GM21447 (cell line): ENCODE measurements around the gene PDZD2.
"Not testable (repeated sequence)": the region's sequence is repeated elsewhere in the genome, so short reads cannot be mapped to it uniquely, and the experiment has no call there.

Experiments used
- ATAC-seq: cut with Tn5 transposase; IDR thresholded peaks from one replicate; pipeline ENCODE4 v1.9.1; 2021; ENCODE audit not compliant: unreplicated experiment

PDZD2 gene

DNA sequence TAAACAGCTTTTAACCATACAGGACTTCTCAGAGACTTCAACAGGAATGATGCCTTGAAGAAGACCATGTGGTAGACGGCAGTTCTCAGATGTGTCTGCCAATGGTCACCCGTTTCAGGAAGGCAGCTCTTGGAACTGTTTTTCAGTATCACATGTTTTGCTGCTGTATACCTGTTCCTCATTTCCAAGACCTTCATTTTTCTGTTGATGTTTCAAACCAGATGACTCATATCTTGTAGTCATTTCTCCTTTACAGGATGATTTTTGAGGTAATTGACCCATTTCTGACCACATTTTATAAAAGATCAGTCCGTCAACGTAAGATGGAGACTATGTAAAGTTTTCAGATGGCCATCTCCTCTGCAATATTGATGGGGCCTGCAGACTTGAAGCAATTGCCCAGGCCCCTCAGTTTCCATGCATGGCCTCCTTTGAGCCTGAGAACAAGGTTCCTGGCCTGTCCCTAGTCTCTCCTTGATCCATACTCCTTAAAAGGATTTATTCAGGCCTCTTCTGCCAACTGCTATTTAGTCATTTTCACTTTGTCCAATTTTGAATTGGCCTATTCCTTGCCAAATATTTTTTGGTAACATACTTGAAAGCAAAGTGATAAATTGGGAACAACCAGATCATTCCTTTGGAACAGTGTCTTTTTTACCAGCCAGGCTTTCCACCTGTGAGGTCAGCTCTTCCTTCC, 128.6 kb downstream of the PDZD2 start:
- no peak for ATAC-seq

DNA sequence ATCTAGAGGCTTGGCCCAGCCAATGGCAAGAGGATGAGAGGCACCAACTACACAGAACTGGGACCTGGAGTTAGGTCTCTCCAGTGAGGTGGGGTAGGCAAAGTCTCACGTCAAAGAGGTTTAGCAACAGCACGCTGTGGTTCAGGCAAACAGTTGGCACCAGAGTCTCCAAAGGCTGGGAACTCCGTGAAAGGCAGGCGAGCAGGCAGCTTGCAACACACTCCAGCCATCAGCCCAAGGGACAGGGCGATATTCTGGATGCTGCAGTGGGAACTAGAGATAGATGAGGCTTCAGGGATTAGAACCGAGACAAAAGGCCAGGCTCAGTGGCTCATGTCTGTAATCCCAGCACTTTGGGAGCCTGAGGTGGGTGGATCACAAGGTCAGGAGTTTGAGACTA, 129.1 kb downstream of the PDZD2 start:
- ATAC-seq: no peak

DNA sequence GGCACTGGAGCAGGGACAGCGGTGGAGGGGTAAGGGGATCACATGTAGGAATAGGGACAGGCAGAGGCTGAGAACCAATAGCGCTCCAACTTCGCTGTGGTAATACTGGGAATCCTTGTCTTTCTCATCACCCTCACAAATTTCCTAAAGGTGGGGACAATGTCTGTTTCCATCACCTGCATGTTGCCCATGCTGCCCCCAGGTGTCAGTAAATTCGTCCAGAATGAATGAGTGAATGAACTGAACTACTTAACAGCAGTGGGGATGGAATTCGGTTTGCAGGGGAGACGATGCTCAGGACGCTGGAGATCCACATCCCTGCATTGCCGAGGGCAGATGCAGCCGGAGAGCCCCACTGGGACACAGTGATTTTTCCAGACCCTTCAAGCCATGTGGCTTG, 129.9 kb downstream of the PDZD2 start:
- ATAC-seq: no peak

DNA sequence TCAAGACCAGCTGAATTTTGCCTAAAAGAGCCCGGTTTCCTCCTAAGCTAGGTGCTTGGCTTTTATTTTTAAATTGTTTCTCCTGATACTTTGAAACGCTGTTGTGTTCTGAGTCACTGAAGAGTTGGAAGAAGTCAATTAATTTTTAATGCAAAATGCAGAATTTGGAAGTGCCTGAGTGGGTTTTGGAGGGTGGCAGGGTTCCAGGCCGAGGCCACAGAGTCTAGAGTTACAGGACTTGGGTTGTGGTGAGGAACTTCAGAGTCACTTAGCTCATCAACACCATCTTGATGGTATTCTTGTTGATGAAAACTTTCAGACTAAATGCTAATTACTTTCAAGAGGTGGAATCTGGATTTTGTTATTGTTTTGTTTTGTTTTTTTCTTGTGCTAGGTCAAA, 130.6 kb downstream of the PDZD2 start:
- ATAC-seq: no peak

- ATAC-seq: no peak
Measured at GRCh38 chr5:31770132-31770720, 131.3 kb downstream of the PDZD2 start.

DNA sequence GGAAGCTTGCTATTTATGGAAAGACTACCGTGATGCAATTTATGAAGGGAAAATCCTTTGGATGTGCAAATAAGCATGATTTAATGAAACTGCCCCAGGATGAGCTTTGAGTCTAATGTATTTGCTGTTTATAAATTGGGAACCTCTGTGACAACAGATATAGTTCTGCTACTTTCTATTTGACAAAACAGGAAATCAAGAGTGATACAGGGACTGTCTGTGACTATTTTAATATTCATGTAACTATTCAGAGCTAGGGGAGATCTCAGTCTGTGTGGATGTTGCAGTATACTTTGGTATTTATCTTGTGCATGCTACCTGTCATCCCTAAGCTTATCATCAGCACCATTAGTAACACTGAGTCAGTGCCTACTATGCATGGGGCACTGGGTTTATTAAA, 132.1 kb downstream of the PDZD2 start:
- peak; percentile 81 for ATAC-seq

- peak; percentile 19 for ATAC-seq
Measured at GRCh38 chr5:31771500-31771899, 132.6 kb downstream of the PDZD2 start.

- ATAC-seq: not testable (repeated sequence)
Measured at GRCh38 chr5:31776294-31776693, 137.4 kb downstream of the PDZD2 start.

DNA sequence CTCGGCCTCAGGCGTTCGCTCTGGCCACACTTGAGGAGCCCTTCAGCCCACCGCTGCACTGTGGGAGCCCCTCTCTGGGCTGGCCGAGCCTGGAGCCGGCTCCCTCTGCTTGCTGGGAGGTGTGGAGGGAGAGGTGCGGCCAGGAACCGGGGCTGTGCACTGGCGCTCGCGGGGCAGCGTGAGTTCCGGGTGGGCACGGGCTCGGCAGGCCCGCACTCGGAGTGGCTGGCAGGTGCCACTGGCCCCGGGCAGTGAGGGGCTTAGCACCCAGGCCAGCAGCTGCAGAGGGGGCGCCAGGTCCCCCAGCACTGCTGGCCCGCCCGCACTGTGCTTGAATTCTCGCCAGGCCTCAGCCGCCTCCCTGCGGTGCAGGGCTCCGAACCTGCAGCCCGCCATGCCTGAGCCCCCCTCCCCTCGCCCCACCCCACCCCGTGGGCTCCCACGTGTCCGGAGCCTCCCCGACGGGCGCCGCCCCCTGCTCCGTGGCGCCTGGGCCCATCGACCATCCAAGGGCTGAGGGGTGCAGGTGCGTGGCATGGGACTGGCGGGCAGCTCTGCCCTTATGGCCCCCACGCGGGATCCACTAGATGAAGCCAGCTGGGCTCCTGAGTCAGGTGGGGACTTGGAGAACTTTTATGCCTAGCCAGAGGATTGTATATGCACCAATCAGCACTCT, 138.2 kb downstream of the PDZD2 start:
- no peak for ATAC-seq

GRCh38 chr5:31781772-31782171, 142.8 kb downstream of the PDZD2 start:
- ATAC-seq: no peak

DNA sequence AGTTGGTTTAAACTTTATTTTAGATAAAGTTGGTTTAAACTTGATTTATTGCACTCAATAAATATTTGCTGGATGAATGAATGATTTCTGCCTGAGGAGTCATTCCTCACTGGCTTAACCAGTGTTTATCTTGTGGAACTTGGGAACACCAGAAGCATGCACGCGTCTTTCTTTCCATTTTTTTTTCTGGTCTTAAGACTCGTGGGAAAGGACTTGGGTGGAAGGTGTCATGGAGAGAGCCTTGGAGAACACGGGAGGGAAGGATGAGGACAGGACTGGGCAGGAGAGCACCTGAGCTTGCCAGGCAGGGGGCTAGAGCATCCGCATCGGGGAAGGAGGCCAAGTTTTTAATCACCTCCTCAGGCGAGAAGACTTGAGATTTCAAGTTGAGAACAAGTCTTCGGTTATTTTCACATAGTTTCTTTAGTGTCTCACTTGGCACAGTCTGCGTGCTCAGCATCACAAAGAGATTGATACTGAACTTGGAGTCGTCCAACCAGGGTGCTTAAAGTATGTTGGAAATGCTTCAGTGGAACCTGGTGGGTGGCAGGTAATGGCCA, 144.2 kb downstream of the PDZD2 start:
- ATAC-seq: no peak

DNA sequence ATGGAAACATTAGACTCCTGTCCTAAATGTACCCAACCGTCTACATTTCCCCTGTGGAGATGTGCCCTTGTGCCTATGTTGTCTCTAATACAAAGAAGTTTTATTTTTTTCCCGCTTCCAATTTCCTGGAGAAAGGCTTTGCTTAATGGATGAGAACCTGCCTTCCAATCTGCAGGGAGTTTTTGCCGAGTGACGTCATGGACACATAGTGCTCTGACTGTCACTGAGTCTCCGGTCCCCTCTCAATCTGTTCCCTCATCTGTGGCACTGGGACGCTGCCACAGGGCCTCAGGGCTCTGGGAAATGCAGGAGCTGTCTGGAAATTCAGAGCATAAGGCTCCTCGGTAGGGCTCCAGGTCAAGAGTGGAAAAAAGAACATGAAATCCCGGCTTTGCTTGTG, 144.8 kb downstream of the PDZD2 start:
- ATAC-seq: no peak

- ATAC-seq: no peak
Measured at GRCh38 chr5:31786090-31786631, 147.2 kb downstream of the PDZD2 start.

GRCh38 chr5:31794009-31794408, 155.1 kb downstream of the PDZD2 start:
- no peak for ATAC-seq

GRCh38 chr5:31798168-31798567, 159.2 kb downstream of the PDZD2 start:
- ATAC-seq: no peak

GRCh38 chr5:31800351-31800750, 161.4 kb downstream of the PDZD2 start:
- no peak for ATAC-seq

- ATAC-seq: no peak
Measured at GRCh38 chr5:31805785-31806400, 167.0 kb downstream of the PDZD2 start.

DNA sequence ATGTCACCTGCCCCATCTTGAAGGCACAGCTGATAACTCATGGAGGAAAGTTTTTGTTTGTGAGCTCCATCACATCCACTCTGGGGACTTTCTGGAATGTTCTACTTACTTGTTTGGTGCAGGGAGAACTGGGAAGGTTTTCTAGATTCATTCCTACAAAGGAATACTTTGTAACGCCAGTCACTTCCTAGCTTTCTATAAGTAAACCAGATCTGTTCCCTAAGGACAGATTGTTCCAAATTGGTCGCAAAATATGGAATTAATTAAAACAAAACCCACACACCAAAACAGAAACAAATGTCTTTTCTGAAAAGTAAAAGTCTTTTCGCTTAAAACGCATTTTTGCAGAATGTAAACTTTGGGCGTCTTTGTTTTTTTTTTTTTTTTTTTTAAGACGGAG, 167.6 kb downstream of the PDZD2 start:
- ATAC-seq: no peak

DNA sequence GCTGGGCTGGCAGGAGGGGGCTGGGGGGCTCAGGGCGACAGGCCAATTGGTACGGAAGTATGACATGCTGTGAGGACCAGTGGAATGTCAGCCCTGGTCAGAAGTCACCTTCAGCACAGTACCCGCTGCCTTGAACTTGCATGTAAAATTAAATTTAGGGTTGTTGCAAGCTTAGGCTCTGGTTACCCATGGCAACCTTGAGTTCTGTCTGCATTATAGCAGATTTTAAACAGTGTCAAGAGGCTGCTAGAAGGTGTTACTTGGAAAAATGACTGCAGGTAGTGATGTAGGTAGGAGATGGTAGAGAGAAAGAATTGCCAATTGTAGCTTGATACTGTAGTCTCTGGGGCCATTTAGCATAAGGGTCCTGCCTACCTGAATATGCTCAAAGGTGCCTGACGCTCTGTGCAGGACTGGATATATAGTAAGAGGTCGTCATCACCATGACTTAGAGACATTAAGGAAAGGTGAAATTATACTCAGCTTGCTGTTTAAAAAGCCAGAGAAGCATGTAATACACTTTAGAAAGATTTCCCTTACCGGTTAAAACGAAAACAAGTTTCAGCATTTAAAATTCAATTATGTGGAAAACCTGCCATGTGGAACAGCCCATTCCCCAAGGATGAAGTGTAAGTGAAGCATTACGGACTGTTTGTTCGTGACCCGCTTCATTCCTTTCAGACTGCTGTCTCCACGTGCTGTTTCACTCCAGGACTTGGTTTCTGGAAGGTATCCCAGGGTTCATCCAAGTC, 169.0 kb downstream of the PDZD2 start:
- no peak for ATAC-seq

GRCh38 chr5:31809050-31809870, 170.3 kb downstream of the PDZD2 start:
- ATAC-seq: no peak
